ENCODE results near the gene NAA30.

GRCh38 chr14:57346741-57347140 is 43.6 kb upstream of the NAA30 start:
- TF ChIP-seq EZH2phosphoT487 (IDR thresholded peaks at IDR 0.05; ENCODE audit: insufficient read depth, low read depth) (no peak), EZH2 (IDR thresholded peaks at IDR 0.05; ENCODE audit: insufficient read depth, poor library complexity, severe bottlenecking) (no peak)

Measured in GM23248 (cell line).